Astrocyte of the cerebellum (primary cell): ENCODE data around the gene MDM2.
"Not testable (repeated sequence)": the region's sequence is repeated elsewhere in the genome, so short reads cannot be mapped to it uniquely, and the experiment has no call there.

Experiments used
- DNase-seq: peaks from one replicate; pipeline ENCODE4 v3.0.0-alpha.2; 2011; ENCODE audit warnings: low read depth
- H3K4me3 ChIP-seq: 2 replicates; pipeline ENCODE4 v1.5.1; 2011; ENCODE audit warnings: mild to moderate bottlenecking, low read depth, low read length, moderate library complexity
- in situ Hi-C: cut with HindIII; loops from 2 replicates; pipeline ENCODE4 v1.10.0; 2017; ENCODE audit warnings: low sequenced_read_pairs
- TF ChIP-seq, protein P1 (sequence below): IDR thresholded peaks from 2 replicates; pipeline ENCODE4 v1.5.1; 2012; ENCODE audit warnings: low read length, low read depth, moderate library complexity, mild to moderate bottlenecking; ENCODE audit errors: missing control alignments

The MDM2 gene

DNA sequence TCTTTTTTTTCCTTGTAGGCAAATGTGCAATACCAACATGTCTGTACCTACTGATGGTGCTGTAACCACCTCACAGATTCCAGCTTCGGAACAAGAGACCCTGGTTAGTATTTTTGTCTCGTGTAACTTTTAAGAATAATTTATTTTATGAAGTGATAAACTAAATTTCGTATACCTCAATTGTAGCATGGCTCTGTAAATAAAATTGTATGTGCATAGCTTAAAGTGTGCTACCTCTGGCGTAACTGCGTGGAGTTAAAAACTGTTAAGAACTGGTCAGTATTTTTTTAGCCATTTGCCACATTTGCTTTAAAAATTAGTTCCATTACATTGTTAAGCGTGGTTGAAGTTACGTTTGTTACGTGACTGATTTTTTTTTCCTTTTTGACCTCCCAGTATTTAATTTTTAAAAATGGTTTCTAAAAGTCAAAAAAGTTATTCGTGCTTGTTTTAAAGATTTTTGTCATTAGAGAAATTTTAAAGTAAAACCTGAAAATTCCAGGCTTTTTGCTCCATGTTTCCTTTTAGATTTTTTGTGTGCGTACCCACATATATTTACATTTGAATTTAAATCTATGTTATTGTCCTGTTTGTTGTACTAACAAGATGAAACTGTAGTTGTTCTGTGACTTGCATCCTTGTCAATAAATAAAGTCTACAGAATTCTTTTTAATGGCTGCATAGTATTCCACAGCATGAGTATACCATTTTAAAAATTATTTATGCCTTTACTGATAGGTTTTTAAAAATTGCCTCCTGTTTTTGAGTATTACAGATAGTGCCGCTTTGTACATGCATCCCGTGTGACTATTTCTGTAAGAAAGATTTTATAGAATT is 1.4 kb downstream of the MDM2 start:
- TF ChIP-seq, protein P1, sequence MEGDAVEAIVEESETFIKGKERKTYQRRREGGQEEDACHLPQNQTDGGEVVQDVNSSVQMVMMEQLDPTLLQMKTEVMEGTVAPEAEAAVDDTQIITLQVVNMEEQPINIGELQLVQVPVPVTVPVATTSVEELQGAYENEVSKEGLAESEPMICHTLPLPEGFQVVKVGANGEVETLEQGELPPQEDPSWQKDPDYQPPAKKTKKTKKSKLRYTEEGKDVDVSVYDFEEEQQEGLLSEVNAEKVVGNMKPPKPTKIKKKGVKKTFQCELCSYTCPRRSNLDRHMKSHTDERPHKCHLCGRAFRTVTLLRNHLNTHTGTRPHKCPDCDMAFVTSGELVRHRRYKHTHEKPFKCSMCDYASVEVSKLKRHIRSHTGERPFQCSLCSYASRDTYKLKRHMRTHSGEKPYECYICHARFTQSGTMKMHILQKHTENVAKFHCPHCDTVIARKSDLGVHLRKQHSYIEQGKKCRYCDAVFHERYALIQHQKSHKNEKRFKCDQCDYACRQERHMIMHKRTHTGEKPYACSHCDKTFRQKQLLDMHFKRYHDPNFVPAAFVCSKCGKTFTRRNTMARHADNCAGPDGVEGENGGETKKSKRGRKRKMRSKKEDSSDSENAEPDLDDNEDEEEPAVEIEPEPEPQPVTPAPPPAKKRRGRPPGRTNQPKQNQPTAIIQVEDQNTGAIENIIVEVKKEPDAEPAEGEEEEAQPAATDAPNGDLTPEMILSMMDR = no peak
- DNase-seq = no peak
- peak overlapping the region; percentile 98 for H3K4me3 ChIP-seq
- in situ Hi-C loops = no loop called here

DNA sequence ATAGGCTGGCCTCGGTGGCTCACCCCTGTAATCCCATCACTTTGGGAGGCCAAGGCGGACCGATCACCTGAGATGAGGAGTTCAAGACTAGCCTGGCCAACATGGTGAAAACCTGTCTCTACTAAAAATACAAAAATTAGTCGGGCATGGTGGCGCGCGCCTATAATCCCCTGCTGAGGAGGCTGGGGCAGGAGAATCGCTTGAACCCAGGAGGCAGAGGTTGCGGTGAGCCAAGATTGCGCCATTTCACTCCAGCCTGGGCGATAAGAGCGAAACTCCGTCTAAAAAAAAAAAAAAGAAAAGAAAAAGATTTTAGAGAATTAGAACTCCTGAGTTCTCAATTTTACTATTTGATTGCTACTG is 2.0 kb downstream of the MDM2 start:
- in situ Hi-C loops = not testable (repeated sequence)

DNA sequence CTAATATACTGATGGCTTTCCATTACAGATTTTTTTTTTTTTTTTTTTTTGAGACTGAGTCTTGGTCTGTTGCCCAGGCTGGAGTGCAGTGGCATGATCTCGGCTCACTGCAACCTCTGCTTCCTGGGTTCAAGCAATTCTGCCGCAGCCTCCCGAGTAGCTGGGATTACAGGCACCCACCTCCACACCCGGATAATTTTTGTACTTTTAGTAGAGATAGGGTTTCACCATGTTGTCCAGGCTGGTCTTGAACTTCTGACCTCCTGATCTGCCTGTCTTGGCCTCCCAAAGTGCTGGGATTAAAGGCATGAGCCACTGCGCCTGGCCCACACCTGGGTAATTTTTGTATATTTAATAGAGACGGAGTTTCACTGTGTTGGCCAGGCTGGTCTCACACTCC is 3.6 kb downstream of the MDM2 start:
- in situ Hi-C loops, DNase-seq: not testable (repeated sequence)
- H3K4me3 ChIP-seq = peak overlapping the region; percentile 11

More for the DNA sequence above, 2.0 kb downstream of the MDM2 start:
- H3K4me3 ChIP-seq = peak overlapping the region; percentile 98
- DNase-seq = not testable (repeated sequence)

DNA sequence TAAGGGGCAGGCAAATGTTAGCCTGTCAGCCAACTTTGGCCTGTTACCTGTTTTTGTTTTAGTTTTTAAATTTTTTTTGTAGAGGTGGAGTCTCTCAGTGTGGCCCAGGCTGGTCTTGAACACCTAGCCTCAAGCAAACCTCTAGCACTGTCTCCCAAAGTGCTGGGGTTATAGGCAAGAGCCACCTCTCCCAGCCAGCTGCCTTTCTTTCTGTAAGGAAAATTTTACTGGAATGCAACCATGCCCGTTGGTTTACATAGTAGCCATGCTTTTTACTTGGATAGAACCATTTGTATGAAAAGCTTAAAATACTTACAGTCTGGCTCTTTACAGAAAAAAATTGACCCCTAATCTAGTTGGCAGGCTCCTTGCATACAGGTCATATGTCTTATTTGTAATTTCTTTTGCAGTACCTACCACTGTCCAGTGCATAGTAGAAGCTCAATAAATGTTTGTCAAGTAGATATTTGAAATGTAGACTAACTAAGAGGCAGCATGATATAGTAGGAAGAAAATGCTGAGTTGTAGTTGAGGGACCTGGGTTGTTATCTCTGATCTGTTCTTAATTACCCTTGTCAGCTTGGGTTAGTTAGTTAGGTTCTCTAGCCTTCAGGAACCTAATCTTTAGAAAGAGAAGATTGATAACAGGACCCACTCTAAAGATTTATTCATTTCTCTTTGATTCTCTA is 4.7 kb downstream of the MDM2 start:
- in situ Hi-C loops = no loop called here
- no peak for DNase-seq
- TF ChIP-seq, protein P1 = no peak
- peak overlapping the region; percentile 3 for H3K4me3 ChIP-seq

DNA sequence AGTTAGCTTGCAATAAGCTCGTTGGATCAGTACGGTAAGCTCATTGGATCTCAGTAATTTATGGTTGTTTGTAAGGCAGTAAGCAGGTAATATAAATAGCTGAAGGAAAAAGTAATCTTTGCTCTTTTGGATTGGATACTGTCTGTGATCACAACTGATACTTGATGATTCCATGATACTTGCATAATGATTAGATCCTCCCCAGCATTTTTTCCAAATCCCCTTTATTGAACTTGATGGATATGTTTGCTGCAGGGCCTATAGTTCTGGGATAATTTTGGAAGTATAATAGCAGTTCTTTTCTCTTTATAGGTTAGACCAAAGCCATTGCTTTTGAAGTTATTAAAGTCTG is 5.2 kb downstream of the MDM2 start:
- H3K4me3 ChIP-seq = no peak overlapping the region
- in situ Hi-C loops = no loop called here
- no peak for DNase-seq
- TF ChIP-seq, protein P1 = no peak

DNA sequence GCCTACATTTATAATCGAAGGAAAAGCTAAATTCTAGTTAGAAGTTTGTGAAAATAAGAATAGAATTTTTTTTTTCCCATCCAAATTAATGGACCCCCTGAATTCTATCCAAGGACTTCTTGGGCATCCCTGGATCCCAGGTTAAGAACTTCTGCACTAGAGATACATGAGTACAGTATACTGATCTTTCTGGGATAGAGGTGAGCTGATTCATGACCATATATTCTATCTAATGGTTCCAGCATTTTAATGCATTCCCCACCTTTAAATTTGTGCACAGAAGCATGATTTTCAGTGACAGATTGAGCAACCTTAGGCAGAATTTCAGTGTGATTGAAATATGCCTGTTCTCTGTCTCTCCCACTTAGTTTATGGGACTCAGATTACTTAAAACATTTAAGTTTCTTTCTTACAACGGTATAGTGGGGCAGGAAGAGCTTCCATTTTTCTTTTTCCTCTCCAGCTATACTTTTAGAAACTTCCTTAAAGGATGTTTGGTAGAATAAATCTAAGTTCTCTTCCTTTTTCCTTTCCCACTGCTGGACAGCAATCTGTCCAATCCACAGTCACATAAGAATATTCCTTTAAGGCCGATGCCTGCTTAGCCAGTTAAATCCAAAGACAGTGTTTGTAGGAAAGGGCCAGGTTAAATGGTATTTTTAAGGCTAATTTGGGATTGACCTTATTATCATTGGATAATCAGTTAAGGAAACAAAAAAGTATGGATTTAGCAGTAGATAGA is 6.7 kb downstream of the MDM2 start:
- no peak overlapping the region for H3K4me3 ChIP-seq
- no peak for DNase-seq
- in situ Hi-C loops = no loop called here
- TF ChIP-seq, protein P1 = no peak

DNA sequence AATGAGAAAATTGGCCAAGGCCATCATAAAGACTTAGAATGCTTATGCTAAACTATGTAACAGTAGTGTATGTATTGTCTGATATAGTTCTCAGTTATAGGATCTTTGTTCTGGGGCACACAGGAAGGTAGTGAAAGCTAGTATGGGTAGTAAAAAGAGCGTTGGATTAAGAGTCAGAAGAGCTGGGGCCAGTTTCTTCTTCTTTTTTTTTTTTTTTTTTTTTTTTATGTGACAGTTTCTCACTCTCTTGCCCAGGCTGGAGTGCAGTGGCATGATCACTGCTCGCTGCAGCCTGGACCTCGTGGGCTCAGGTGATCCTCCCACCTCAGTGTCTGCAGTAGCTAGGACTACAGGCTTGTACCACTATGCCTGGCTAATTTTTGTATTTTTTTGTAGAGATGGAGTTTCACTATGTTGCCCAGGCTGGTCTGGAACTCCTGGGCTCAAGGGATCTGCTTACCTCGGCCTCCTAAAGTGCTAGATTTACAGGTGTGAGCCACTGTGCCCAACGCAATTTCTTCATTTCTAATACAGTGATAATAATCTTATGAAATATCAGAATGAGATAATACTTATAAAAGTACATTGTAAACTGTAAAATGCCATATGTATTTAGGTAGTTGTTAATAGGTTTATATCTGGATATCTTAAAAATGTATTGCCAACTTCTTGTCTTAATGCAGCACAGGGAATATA is 7.4 kb downstream of the MDM2 start:
- in situ Hi-C loops = no loop called here

More for the DNA sequence above, 7.4 kb downstream of the MDM2 start:
- no peak overlapping the region for H3K4me3 ChIP-seq
- no peak for DNase-seq
- TF ChIP-seq, protein P1 = no peak
